ENCODE measurements around the gene OR1M1. TPM values are rescaled to one million over a fixed set of nuclear protein-coding genes. Genes with fewer than 3 reads are reported as not detected.

The OR1M1 gene, protein sequence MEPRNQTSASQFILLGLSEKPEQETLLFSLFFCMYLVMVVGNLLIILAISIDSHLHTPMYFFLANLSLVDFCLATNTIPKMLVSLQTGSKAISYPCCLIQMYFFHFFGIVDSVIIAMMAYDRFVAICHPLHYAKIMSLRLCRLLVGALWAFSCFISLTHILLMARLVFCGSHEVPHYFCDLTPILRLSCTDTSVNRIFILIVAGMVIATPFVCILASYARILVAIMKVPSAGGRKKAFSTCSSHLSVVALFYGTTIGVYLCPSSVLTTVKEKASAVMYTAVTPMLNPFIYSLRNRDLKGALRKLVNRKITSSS
- total RNA-seq (not detected), polyA plus RNA-seq (not detected)

DNA sequence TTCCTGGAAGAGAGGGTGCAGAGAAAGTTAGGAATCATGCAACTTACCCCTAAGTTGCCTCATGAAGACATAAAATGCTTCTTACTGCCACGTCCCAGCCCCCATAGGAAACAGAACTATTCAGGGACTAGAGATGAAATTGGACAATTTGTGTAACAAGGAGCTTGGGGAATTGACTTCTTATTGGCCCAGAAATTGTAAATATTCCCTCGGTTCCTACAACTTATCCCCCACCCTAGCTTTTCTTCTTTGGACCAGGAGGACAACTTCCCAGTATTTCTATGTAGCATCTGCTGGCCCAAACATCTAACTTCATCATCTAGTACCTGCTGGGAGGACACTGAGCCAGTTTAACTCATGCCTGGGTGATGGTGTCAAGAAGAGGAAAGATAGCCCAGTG is at the start of gene OR1M1:
Gene OR1M1, plus strand, starts transcription at position 301 of the 400 bp plus-strand sequence. CDS start 6,184 bp downstream, outside the sequence.
- WGBS: 37% methylated on average over 2 of the region's 2 CpGs
- TF ChIP-seq JUND (IDR thresholded peaks at IDR 0.05) (no peak), HNF4G (IDR thresholded peaks at IDR 0.05) (no peak), YY1 (IDR thresholded peaks at IDR 0.05) (no peak), NR2F2 (IDR thresholded peaks at IDR 0.05) (no peak), CTCF (IDR thresholded peaks at IDR 0.05; ENCODE audit: low read depth, low read length, missing input control) (no peak), TAF1 (conservative IDR thresholded peaks at IDR 0.05) (no peak), EGR1 (IDR thresholded peaks at IDR 0.05; ENCODE audit: low read depth in 2 of 2) (no peak), RAD21 (IDR thresholded peaks at IDR 0.05) (no peak)
- TF ChIP-seq, protein P1, sequence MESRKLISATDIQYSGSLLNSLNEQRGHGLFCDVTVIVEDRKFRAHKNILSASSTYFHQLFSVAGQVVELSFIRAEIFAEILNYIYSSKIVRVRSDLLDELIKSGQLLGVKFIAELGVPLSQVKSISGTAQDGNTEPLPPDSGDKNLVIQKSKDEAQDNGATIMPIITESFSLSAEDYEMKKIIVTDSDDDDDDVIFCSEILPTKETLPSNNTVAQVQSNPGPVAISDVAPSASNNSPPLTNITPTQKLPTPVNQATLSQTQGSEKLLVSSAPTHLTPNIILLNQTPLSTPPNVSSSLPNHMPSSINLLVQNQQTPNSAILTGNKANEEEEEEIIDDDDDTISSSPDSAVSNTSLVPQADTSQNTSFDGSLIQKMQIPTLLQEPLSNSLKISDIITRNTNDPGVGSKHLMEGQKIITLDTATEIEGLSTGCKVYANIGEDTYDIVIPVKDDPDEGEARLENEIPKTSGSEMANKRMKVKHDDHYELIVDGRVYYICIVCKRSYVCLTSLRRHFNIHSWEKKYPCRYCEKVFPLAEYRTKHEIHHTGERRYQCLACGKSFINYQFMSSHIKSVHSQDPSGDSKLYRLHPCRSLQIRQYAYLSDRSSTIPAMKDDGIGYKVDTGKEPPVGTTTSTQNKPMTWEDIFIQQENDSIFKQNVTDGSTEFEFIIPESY (IDR thresholded peaks at IDR 0.05): no peak
- TF ChIP-seq, protein P2, sequence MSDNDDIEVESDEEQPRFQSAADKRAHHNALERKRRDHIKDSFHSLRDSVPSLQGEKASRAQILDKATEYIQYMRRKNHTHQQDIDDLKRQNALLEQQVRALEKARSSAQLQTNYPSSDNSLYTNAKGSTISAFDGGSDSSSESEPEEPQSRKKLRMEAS (IDR thresholded peaks at IDR 0.05): no peak
- no peaks in the 10 kb centered on the region for H3K27me3 ChIP-seq (ENCODE audit: control insufficient read depth in 4 of 4, insufficient read depth in 4 of 4, low read length in 3 of 4)

DNA sequence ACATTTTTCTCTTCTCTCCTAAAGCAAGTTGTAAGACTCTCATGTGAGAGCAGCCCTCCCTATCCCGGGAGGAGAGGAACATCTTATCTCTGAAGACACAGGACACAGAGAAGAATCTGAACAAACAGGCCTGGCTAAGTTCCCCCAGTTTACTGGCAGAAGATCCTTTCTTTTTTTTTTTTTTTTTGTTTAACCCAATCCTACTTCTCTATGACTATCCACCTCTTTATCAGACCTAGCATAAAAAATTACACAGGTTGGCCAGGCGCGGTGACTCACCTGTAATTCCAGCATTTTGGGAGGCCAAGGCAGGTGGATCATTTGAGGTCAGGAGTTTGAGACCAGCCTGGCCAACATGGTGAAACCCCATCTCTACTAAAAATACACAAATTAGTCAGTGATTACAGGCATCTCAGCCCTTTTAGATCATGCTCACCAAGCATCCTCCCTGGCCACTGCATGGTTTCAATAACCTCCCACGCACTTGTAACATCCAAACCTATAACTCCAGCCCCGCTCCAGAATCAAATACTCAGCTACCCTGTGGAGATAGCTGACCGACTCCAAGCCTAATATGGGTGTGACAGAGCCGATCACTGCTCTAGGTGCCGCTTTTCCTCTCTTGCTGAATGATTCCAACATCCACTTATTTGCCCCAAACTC is 49.3 kb upstream of the OR1M1 start:
- WGBS: 78% methylated on average over 8 of the region's 8 CpGs
- Histone ChIP-seq H3K36me3 (ENCODE audit: control insufficient read depth in 4 of 4, insufficient read depth in 3 of 4, low read depth in 1 of 4, low read length in 3 of 4) (no peaks in the 10 kb centered on the region), H3K4me1 (ENCODE audit: control insufficient read depth in 4 of 4, insufficient read depth in 4 of 4, low read length in 3 of 4) (no peaks in the 10 kb centered on the region), H3K27ac (ENCODE audit: low read depth in 1 of 2, low read length in 2 of 2) (no peak overlapping the region), H3K9ac (ENCODE audit: low read depth in 1 of 2, low read length in 2 of 2) (no peak overlapping the region), H3K9me3 (ENCODE audit: control insufficient read depth in 4 of 4, low read length in 3 of 4) (no peaks in the 10 kb centered on the region), H3K27me3 (ENCODE audit: control insufficient read depth in 4 of 4, insufficient read depth in 4 of 4, low read length in 3 of 4) (no peaks in the 10 kb centered on the region), H3K4me3 (ENCODE audit: low read depth in 1 of 3, low read length in 3 of 3) (no peak overlapping the region)
- no peak for TF ChIP-seq HNF4A (conservative IDR thresholded peaks at IDR 0.05)
- TF ChIP-seq JUND (IDR thresholded peaks at IDR 0.05): no peak
- TF ChIP-seq, protein P2 (IDR thresholded peaks at IDR 0.05): no peak
- TF ChIP-seq GABPA (IDR thresholded peaks at IDR 0.05 in 1 of 2, conservative IDR thresholded peaks at IDR 0.05 in 1 of 2): no peak
- no peak for TF ChIP-seq RXRA (IDR thresholded peaks at IDR 0.05)
- no peak for TF ChIP-seq ATF3 (IDR thresholded peaks at IDR 0.05)
- TF ChIP-seq, protein P1 (IDR thresholded peaks at IDR 0.05): no peak
- TF ChIP-seq, protein P3, sequence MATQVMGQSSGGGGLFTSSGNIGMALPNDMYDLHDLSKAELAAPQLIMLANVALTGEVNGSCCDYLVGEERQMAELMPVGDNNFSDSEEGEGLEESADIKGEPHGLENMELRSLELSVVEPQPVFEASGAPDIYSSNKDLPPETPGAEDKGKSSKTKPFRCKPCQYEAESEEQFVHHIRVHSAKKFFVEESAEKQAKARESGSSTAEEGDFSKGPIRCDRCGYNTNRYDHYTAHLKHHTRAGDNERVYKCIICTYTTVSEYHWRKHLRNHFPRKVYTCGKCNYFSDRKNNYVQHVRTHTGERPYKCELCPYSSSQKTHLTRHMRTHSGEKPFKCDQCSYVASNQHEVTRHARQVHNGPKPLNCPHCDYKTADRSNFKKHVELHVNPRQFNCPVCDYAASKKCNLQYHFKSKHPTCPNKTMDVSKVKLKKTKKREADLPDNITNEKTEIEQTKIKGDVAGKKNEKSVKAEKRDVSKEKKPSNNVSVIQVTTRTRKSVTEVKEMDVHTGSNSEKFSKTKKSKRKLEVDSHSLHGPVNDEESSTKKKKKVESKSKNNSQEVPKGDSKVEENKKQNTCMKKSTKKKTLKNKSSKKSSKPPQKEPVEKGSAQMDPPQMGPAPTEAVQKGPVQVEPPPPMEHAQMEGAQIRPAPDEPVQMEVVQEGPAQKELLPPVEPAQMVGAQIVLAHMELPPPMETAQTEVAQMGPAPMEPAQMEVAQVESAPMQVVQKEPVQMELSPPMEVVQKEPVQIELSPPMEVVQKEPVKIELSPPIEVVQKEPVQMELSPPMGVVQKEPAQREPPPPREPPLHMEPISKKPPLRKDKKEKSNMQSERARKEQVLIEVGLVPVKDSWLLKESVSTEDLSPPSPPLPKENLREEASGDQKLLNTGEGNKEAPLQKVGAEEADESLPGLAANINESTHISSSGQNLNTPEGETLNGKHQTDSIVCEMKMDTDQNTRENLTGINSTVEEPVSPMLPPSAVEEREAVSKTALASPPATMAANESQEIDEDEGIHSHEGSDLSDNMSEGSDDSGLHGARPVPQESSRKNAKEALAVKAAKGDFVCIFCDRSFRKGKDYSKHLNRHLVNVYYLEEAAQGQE (IDR thresholded peaks at IDR 0.05): no peak
- TF ChIP-seq CTCF (IDR thresholded peaks at IDR 0.05; ENCODE audit: low read depth, low read length, missing input control): no peak
- TF ChIP-seq RAD21 (IDR thresholded peaks at IDR 0.05): no peak
- DNase-seq (ENCODE audit: low spot score): no peak

More for the DNA sequence above, at the start of gene OR1M1:
- Histone ChIP-seq H3K4me1 (ENCODE audit: control insufficient read depth in 4 of 4, insufficient read depth in 4 of 4, low read length in 3 of 4) (no peaks in the 10 kb centered on the region), H3K27ac (ENCODE audit: low read depth in 1 of 2, low read length in 2 of 2) (no peak within 1 kb of the TSS), H3K9ac (ENCODE audit: low read depth in 1 of 2, low read length in 2 of 2) (no peak within 1 kb of the TSS), H3K36me3 (ENCODE audit: control insufficient read depth in 4 of 4, insufficient read depth in 3 of 4, low read depth in 1 of 4, low read length in 3 of 4) (no peaks in the 10 kb centered on the region), H3K9me3 (ENCODE audit: control insufficient read depth in 4 of 4, low read length in 3 of 4) (no peaks in the 10 kb centered on the region), H3K4me3 (ENCODE audit: low read depth in 1 of 3, low read length in 3 of 3) (no peak within 1 kb of the TSS)
- no peak for DNase-seq (ENCODE audit: low spot score)

Measured in liver (tissue), 9 donors.